SJSA1 (cell line): ENCODE results near the gene MTSS2. TPM values are rescaled to one million over a fixed set of nuclear protein-coding genes. Genes with fewer than 3 reads are reported as not detected.
A peak's percentile ranks its signal among the peaks of the same experiment; 100 is the strongest.

Experiments used
- DNase-seq, 2 experiments: peaks; one replicate each; pipeline ENCODE4 v3.0.0-alpha.2; 2015 to 2020; ENCODE audit warnings: low spot score in 2 of 2, low read depth in 1 of 2
- H3K27ac ChIP-seq: fragments of 250-450 bp; sonication (Bioruptor Pico); 2 replicates; pipeline ENCODE4 v1.5.1; 2020; ENCODE audit warnings: mild to moderate bottlenecking, moderate library complexity
- H3K27me3 ChIP-seq: fragments of 250-450 bp; sonication (Bioruptor Pico); replicated peaks from 2 replicates; pipeline ENCODE4 v1.5.1; 2020; ENCODE audit warnings: mild to moderate bottlenecking, moderate library complexity
- H3K36me3 ChIP-seq: fragments of 250-450 bp; sonication (Bioruptor Pico); 2 replicates; pipeline ENCODE4 v1.5.1; 2020; ENCODE audit warnings: mild to moderate bottlenecking
- H3K4me1 ChIP-seq: fragments of 250-450 bp; sonication (Bioruptor Pico); replicated peaks from 2 replicates; pipeline ENCODE4 v1.6.1; 2021; ENCODE audit warnings: mild to moderate bottlenecking
- H3K4me3 ChIP-seq: fragments of 250-450 bp; sonication (Bioruptor Pico); 2 replicates; pipeline ENCODE4 v1.5.1; 2020; ENCODE audit warnings: mild to moderate bottlenecking
- H3K9me3 ChIP-seq: fragments of 250-450 bp; sonication (Bioruptor Pico); replicated peaks from 2 replicates; pipeline ENCODE4 v1.5.1; 2020; ENCODE audit warnings: mild to moderate bottlenecking
- total RNA-seq: library from RNA; depleted of rRNA; stranded (reverse); fragments of >200 nt; shearing (Covaris generic); gene quantifications from 2 replicates; pipeline ENCODE4 v1.2.3, GENCODE V29; 2014

MTSS2 gene
- total RNA-seq, 1 experiment from 2014 or later: 22.6 TPM

- Histone ChIP-seq H3K27me3 (no peaks in the 10 kb centered on the region), H3K36me3 (peaks cover 83% of the 10 kb centered on the region), H3K4me3 (no peak overlapping the region), H3K27ac (no peak overlapping the region), H3K9me3 (no peaks in the 10 kb centered on the region), H3K4me1 (no peaks in the 10 kb centered on the region)
- no peak for DNase-seq
Observed at GRCh38 chr16:70670175-70670574, 15.7 kb downstream of the MTSS2 start.

GRCh38 chr16:70665806-70666735 lies 19.8 kb downstream of the MTSS2 start:
- peaks cover 83% of the 10 kb centered on the region for H3K36me3 ChIP-seq

GRCh38 chr16:70665113-70665694 lies 20.6 kb downstream of the MTSS2 start:
- no peak overlapping the region for H3K27ac ChIP-seq
- H3K4me1 ChIP-seq: no peaks in the 10 kb centered on the region
- H3K9me3 ChIP-seq: no peaks in the 10 kb centered on the region
- no peak overlapping the region for H3K4me3 ChIP-seq
- peaks cover 76% of the 10 kb centered on the region for H3K36me3 ChIP-seq
- H3K27me3 ChIP-seq: no peaks in the 10 kb centered on the region
- no peak for DNase-seq

More at GRCh38 chr16:70665806-70666735, 19.8 kb downstream of the MTSS2 start:
- Histone ChIP-seq H3K4me3 (no peak overlapping the region), H3K4me1 (no peaks in the 10 kb centered on the region), H3K27me3 (no peaks in the 10 kb centered on the region), H3K9me3 (no peaks in the 10 kb centered on the region), H3K27ac (no peak overlapping the region)
- no peak for DNase-seq

- no peaks in the 10 kb centered on the region for H3K27me3 ChIP-seq
- no peak overlapping the region for H3K27ac ChIP-seq
- H3K36me3 ChIP-seq: peaks cover 69% of the 10 kb centered on the region
- no peak overlapping the region for H3K4me3 ChIP-seq
- no peaks in the 10 kb centered on the region for H3K9me3 ChIP-seq
- DNase-seq: peak in 1 of 2 experiments; percentile 44
- no peaks in the 10 kb centered on the region for H3K4me1 ChIP-seq
Observed at GRCh38 chr16:70664325-70665112, 21.3 kb downstream of the MTSS2 start.

GRCh38 chr16:70663524-70664324 lies 22.1 kb downstream of the MTSS2 start:
- Histone ChIP-seq H3K4me3 (no peak overlapping the region), H3K9me3 (no peaks in the 10 kb centered on the region), H3K27me3 (no peaks in the 10 kb centered on the region), H3K27ac (no peak overlapping the region), H3K4me1 (no peaks in the 10 kb centered on the region), H3K36me3 (peaks cover 61% of the 10 kb centered on the region)
- DNase-seq: no peak

GRCh38 chr16:70662991-70663523 lies 22.8 kb downstream of the MTSS2 start:
- no peaks in the 10 kb centered on the region for H3K27me3 ChIP-seq

GRCh38 chr16:70661918-70662641 lies 23.8 kb downstream of the MTSS2 start:
- Histone ChIP-seq H3K4me1 (no peaks in the 10 kb centered on the region), H3K27me3 (no peaks in the 10 kb centered on the region), H3K36me3 (peaks cover 50% of the 10 kb centered on the region), H3K4me3 (no peak overlapping the region), H3K27ac (no peak overlapping the region), H3K9me3 (no peaks in the 10 kb centered on the region)
- DNase-seq: no peak

More at GRCh38 chr16:70662991-70663523, 22.8 kb downstream of the MTSS2 start:
- no peak for DNase-seq
- no peak overlapping the region for H3K4me3 ChIP-seq
- H3K36me3 ChIP-seq: peaks cover 56% of the 10 kb centered on the region
- no peaks in the 10 kb centered on the region for H3K9me3 ChIP-seq
- no peaks in the 10 kb centered on the region for H3K4me1 ChIP-seq
- no peak overlapping the region for H3K27ac ChIP-seq

- Histone ChIP-seq H3K9me3 (no peaks in the 10 kb centered on the region), H3K27me3 (no peaks in the 10 kb centered on the region), H3K27ac (no peak overlapping the region), H3K36me3 (peaks cover 45% of the 10 kb centered on the region), H3K4me3 (no peak overlapping the region), H3K4me1 (no peaks in the 10 kb centered on the region)
- DNase-seq: peak in 1 of 2 experiments; percentile 45
Observed at GRCh38 chr16:70661534-70661917, 24.3 kb downstream of the MTSS2 start.

- Histone ChIP-seq H3K27ac (no peak overlapping the region), H3K4me3 (no peak overlapping the region), H3K4me1 (no peaks in the 10 kb centered on the region), H3K9me3 (no peaks in the 10 kb centered on the region), H3K27me3 (no peaks in the 10 kb centered on the region), H3K36me3 (peaks cover 38% of the 10 kb centered on the region)
- no peak for DNase-seq
Observed at GRCh38 chr16:70660672-70661350, 25.0 kb downstream of the MTSS2 start.

GRCh38 chr16:70659953-70660671 lies 25.7 kb downstream of the MTSS2 start:
- no peaks in the 10 kb centered on the region for H3K4me1 ChIP-seq
- no peaks in the 10 kb centered on the region for H3K27me3 ChIP-seq
- H3K4me3 ChIP-seq: no peak overlapping the region
- no peak overlapping the region for H3K27ac ChIP-seq
- H3K36me3 ChIP-seq: peaks cover 31% of the 10 kb centered on the region
- H3K9me3 ChIP-seq: no peaks in the 10 kb centered on the region
- no peak for DNase-seq

- Histone ChIP-seq H3K36me3 (peaks cover 25% of the 10 kb centered on the region), H3K9me3 (no peaks in the 10 kb centered on the region), H3K4me3 (no peak overlapping the region), H3K27me3 (no peaks in the 10 kb centered on the region), H3K27ac (no peak overlapping the region), H3K4me1 (no peaks in the 10 kb centered on the region)
- peak in 1 of 2 experiments; percentile 43 for DNase-seq
Observed at GRCh38 chr16:70659546-70659945, 26.3 kb downstream of the MTSS2 start.
